Measurements from ENCODE around the gene CALU. TPM values are rescaled to one million over a fixed set of nuclear protein-coding genes. Genes with fewer than 3 reads are reported as not detected.
A peak's percentile ranks its signal among the peaks of the same experiment; 100 is the strongest.

Gene CALU
- total RNA-seq, 1 experiment from 2014 or later: 575 TPM

DNA sequence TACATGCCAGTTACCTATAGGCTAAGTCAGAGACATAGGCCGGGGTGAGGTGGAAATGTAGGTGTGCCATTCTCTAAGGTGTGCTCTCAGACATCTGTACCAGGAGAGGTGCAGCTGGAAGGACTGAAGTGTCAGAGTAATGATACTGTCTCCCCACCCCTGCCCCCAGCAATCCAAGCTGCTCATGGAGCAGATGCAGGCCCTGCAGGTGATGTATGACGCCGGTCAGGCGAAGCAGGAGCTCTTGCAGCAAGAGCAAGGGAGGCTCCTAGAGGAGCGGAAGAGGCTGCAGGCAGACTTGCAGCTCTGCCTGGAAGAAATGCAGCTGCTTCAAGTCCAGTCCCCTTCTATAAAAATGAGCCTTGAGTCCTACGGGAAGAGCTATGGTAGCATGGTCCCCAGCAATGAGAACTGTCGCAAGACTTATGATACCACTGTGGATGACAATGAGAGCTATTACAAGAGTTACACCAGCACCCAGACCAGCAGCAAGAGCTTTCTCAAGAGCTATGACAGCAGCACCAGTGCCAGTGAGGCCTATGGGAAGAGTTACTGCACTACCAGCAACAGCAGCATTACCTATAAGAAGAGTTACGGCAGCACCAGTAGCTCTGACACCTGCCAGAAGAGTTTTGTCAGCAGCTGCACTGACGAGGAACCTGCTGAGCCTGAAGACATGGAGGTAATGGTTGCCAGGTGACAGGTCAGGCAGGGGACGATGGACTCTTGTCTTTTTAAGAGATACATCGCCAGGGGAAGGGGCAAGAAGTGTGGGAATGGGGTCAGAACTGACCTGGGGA is 72.7 kb downstream of the CALU start:
- DNase-seq (ENCODE audit: low read depth): no peak

DNA sequence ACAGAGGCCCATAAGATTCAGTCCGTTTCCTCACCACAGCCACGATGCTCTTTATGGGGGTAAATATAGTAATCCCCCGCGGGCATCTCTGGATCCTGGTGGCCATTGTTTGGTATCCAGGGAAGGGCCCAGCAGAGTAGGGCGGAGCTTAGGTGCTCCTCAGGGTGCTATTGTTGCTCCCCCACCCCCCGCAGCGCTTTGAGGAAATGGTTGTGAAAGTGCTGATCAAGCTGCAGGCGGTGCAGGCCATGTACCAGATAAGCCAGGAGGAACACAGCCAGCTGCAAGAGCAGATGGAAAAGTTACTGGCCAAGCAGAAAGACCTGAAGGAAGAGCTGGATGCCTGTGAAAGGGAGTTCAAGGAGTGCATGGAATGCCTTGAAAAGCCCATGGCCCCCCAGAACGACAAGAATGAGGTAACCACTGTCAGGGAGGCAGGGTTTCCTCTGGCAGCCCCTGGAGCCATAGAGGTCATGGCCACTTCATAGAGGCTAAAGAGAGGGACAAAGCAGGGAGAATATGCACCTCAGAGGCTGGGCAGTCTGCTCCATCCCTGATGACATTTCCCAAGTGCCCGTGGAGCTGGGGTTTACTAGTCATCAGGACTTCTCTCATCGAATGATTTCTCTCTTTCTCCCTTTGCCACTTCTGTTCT is 73.5 kb downstream of the CALU start:
- DNase-seq (ENCODE audit: low read depth): peak; percentile 70

DNA sequence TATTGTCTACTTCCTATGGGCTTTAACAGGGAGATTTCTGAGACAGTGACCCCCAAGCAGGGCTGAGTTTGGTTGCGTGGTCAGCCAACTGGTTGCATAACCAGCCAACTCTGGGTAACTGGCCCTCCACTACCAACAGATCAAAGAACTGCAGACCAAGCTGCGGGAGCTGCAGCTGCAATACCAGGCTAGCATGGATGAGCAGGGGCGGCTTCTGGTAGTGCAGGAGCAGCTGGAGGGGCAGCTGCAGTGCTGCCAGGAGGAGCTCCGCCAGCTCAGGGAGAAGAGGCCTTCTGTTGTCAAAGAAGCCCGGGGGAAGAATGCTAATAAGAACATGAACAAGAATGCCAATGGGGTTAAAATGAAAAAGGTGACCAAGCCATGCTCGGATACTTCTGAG is 75.3 kb downstream of the CALU start:
- no peak for DNase-seq (ENCODE audit: low read depth)

DNA sequence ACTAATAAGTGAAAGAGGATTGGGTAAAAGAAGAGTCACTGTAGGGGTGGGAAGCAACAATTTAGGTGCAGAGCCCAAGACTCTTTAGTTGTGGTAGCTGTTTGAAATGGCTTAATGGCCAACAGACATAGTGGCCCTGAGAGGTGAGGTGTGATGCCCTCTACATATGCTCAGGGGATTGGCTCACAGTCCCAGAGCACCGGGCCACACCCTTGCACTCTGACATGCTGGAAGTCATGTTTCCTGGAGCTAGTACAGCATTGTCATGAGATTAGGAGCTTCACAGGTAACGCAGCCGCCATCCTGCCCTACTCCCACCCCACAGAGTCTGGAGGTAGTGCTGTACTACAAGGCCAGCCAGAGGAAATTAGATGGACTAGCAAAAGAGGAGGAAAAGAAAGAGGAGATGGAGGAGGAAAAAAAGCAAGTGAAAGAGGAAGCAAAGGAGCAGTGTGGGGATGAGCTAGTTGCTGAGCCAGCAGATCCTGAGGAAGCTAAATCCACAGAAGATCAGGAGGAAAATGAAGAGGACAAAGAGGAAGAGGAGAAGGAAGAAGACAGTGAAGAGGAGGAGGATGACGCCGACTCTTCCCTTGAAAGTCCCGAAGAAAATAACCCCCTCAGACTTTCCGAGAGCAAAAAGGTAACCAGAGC is 76.3 kb downstream of the CALU start:
- no peak for DNase-seq (ENCODE audit: low read depth)

DNA sequence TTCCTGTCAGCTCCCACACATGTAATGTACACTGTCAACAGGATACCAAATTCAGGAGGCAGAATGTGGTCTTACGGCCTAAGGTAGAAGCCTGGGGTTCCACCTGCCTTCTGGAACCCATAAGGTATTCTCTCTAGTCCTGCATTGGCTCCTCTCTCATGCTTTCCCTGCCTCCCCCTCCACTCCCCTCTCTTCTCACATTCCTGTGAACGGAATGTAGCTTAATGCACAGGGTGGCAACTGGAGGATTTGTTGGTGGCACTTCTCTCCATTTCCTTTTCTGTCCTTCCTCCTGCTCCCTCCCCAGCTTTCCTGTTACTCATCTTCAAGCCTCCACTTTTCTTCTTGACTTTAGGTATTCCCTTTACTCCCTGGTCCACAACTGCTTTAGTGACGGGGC is 79.5 kb downstream of the CALU start:
- no peak for DNase-seq (ENCODE audit: low read depth)

Other genes with a start within 250 kb of the CALU start
- 0.10 and 0.48 TPM in 2 replicates for gene GARIN1A, start 67.1 kb upstream of the CALU start, total RNA-seq (2014; rRNA removed; shearing (Covaris generic))
- not detected in 2 replicates for gene OPN1SW, start 36.4 kb downstream of the CALU start, total RNA-seq (2014; rRNA removed; shearing (Covaris generic))
- 2.8 and 3.8 TPM in 2 replicates for gene CCDC136, start 52.6 kb downstream of the CALU start, total RNA-seq (2014; rRNA removed; shearing (Covaris generic))
- 6.7 and 11.2 TPM in 2 replicates for gene FLNC, start 91.0 kb downstream of the CALU start, total RNA-seq (2014; rRNA removed; shearing (Covaris generic))
- 234 TPM in 2 replicates for gene ATP6V1F, start 123.5 kb downstream of the CALU start, total RNA-seq (2014; rRNA removed; shearing (Covaris generic))
- gene KCP, start 171.3 kb downstream of the CALU start, total RNA-seq (2014; rRNA removed; shearing (Covaris generic)): under 0.01 TPM in 1 of 2 replicates, not detected in the other
- gene IRF5, start 198.6 kb downstream of the CALU start, total RNA-seq (2014; rRNA removed; shearing (Covaris generic)): not detected in 2 replicates